Measurements from ENCODE around the gene CCM2. TPM values are rescaled to one million over a fixed set of nuclear protein-coding genes. Genes with fewer than 3 reads are reported as not detected.

The CCM2 gene
- total RNA-seq, 4 donors from 2014 or later, result 35.8 to 62.0 (median 51.9) TPM

DNA sequence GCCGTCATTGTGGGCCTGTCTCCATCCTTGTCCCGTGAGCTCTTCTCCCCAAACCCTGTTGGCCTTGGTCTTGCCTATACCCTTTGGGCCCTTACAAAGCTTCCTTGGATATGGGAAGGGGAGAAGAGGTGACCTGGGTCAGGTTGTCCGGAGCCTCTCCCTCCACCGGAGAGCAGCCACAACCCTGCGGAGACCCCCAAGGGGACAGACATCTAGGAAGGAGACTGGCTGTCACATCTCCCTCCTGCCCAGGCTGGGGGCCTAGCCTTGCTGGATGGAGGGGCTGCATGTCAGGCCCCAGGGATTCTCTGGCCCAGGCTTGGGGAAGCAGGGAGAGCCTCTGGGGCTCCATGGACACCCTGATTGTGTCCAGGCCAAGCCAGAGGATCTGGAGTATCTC, 76.9 kb downstream of the CCM2 start:
- TF ChIP-seq, protein P1, sequence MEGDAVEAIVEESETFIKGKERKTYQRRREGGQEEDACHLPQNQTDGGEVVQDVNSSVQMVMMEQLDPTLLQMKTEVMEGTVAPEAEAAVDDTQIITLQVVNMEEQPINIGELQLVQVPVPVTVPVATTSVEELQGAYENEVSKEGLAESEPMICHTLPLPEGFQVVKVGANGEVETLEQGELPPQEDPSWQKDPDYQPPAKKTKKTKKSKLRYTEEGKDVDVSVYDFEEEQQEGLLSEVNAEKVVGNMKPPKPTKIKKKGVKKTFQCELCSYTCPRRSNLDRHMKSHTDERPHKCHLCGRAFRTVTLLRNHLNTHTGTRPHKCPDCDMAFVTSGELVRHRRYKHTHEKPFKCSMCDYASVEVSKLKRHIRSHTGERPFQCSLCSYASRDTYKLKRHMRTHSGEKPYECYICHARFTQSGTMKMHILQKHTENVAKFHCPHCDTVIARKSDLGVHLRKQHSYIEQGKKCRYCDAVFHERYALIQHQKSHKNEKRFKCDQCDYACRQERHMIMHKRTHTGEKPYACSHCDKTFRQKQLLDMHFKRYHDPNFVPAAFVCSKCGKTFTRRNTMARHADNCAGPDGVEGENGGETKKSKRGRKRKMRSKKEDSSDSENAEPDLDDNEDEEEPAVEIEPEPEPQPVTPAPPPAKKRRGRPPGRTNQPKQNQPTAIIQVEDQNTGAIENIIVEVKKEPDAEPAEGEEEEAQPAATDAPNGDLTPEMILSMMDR (IDR thresholded peaks at IDR 0.05), result no peak
- no peak for TF ChIP-seq POLR2A (IDR thresholded peaks at IDR 0.05)
- no peak for TF ChIP-seq POLR2AphosphoS5 (IDR thresholded peaks at IDR 0.05)
- TF ChIP-seq EP300 (IDR thresholded peaks at IDR 0.05), result no peak
- Histone ChIP-seq H3K27ac (no peak overlapping the region), H3K4me1 (no peaks in the 10 kb centered on the region), H3K4me3 (no peak overlapping the region), H3K27me3 (no peaks in the 10 kb centered on the region), H3K9me3 (no peaks in the 10 kb centered on the region), H3K36me3 (peaks cover 0 to 77% of the 10 kb centered on the region in 2 donors)
- WGBS, 2 donors (ENCODE audit: low coverage in 1 of 2), result no CpG with 5 or more reads among the region's 5 CpGs
- ATAC-seq, result no peak

DNA sequence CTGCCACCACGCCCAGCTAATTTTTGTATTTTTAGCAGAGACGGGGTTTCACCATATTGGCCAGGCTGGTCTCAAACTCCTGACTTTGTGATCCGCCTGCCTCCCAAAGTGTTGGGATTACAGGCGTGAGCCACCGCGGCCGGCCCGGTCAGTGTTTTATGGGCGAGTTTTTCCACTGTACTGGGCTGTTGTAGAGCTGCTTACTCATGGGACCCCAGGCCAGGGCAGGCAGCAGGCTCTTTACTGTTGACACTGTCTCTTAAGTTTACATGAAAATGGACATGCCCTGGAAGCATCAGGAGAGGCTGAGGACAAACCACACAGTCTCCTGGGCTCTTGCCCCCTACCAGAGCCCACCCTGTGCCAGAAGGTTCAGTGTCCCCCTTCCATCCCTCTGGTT, 77.6 kb downstream of the CCM2 start:
- no peak for ATAC-seq
- Histone ChIP-seq H3K36me3 (peaks cover 0 to 74% of the 10 kb centered on the region in 2 donors), H3K9me3 (no peaks in the 10 kb centered on the region), H3K27ac (no peak overlapping the region), H3K4me1 (no peaks in the 10 kb centered on the region), H3K4me3 (no peak overlapping the region), H3K27me3 (no peaks in the 10 kb centered on the region)
- no peak for TF ChIP-seq POLR2A (IDR thresholded peaks at IDR 0.05)
- TF ChIP-seq EP300 (IDR thresholded peaks at IDR 0.05), result no peak
- TF ChIP-seq, protein P1 (IDR thresholded peaks at IDR 0.05), result no peak
- TF ChIP-seq POLR2AphosphoS5 (IDR thresholded peaks at IDR 0.05), result no peak
- 60% methylated on average over 1 of the region's 9 CpGs; no CpG with 5 or more reads in 1 of the 2 donors for WGBS, 2 donors (ENCODE audit: low coverage in 1 of 2)

- 77 to 86% methylated on average over 7 to 8 of the region's 8 CpGs for WGBS, 2 donors (ENCODE audit: low coverage in 1 of 2)
- TF ChIP-seq EP300 (IDR thresholded peaks at IDR 0.05) (no peak), POLR2A (IDR thresholded peaks at IDR 0.05) (no peak), POLR2AphosphoS5 (IDR thresholded peaks at IDR 0.05) (no peak)
- TF ChIP-seq, protein P1 (IDR thresholded peaks at IDR 0.05), result no peak
- no peak for ATAC-seq
- Histone ChIP-seq H3K27me3 (no peaks in the 10 kb centered on the region), H3K9me3 (no peaks in the 10 kb centered on the region), H3K4me1 (no peaks in the 10 kb centered on the region), H3K27ac (no peak overlapping the region), H3K36me3 (peaks cover 0 to 70% of the 10 kb centered on the region in 2 donors), H3K4me3 (no peak overlapping the region)
Observed at GRCh38 chr7:45078125-45078681, 78.2 kb downstream of the CCM2 start.

GRCh38 chr7:45080265-45080957, 80.4 kb downstream of the CCM2 start:
- WGBS, 2 donors (ENCODE audit: low coverage in 1 of 2), result 73 to 95% methylated on average over 3 to 5 of the region's 17 CpGs
- TF ChIP-seq, protein P1 (IDR thresholded peaks at IDR 0.05), result no peak
- ATAC-seq, result no peak

More at GRCh38 chr7:45080265-45080957, 80.4 kb downstream of the CCM2 start:
- Histone ChIP-seq H3K27me3 (no peaks in the 10 kb centered on the region), H3K4me1 (no peaks in the 10 kb centered on the region), H3K36me3 (peaks cover 0 to 60% of the 10 kb centered on the region in 2 donors), H3K9me3 (no peaks in the 10 kb centered on the region), H3K27ac (no peak overlapping the region), H3K4me3 (no peak overlapping the region)
